ENCODE data around the gene DPH6.

The DPH6 gene

GRCh38 chr15:35545316-35545823, 595 bp downstream of the DPH6 start:
- H3K27ac ChIP-seq = peak overlapping the region; percentile 100
- TF ChIP-seq CTCF (conservative IDR thresholded peaks at IDR 0.05) (no peak; the same call in 1 of the 2 replicates), ZFX (IDR thresholded peaks at IDR 0.05) (no peak)

- no peak for TF ChIP-seq ZFX (IDR thresholded peaks at IDR 0.05)
- no peak for TF ChIP-seq CTCF (conservative IDR thresholded peaks at IDR 0.05)
- H3K27ac ChIP-seq = no peak overlapping the region
Observed at GRCh38 chr15:35540885-35541284, 5.1 kb downstream of the DPH6 start.

GRCh38 chr15:35540021-35540420, 5.9 kb downstream of the DPH6 start:
- TF ChIP-seq CTCF (conservative IDR thresholded peaks at IDR 0.05) (no peak), ZFX (IDR thresholded peaks at IDR 0.05) (no peak)
- no peak overlapping the region for H3K27ac ChIP-seq

GRCh38 chr15:35535365-35535916, 10.5 kb downstream of the DPH6 start:
- no peak overlapping the region for H3K27ac ChIP-seq
- TF ChIP-seq ZFX (IDR thresholded peaks at IDR 0.05) (no peak), CTCF (conservative IDR thresholded peaks at IDR 0.05) (no peak)

GRCh38 chr15:35533130-35534110, 12.5 kb downstream of the DPH6 start:
- TF ChIP-seq CTCF (conservative IDR thresholded peaks at IDR 0.05) (no peak), ZFX (IDR thresholded peaks at IDR 0.05) (no peak)
- no peak overlapping the region for H3K27ac ChIP-seq

GRCh38 chr15:35530698-35531097, 15.3 kb downstream of the DPH6 start:
- TF ChIP-seq CTCF (conservative IDR thresholded peaks at IDR 0.05) = no peak
- TF ChIP-seq ZFX (IDR thresholded peaks at IDR 0.05) = no peak
- no peak overlapping the region for H3K27ac ChIP-seq

- TF ChIP-seq CTCF (conservative IDR thresholded peaks at IDR 0.05) = no peak
- no peak for TF ChIP-seq ZFX (IDR thresholded peaks at IDR 0.05)
- no peak overlapping the region for H3K27ac ChIP-seq
Observed at GRCh38 chr15:35529784-35530183, 16.2 kb downstream of the DPH6 start.
